Measurements from ENCODE around the gene ADRM1.

GRCh38 chr20:62323146-62323979 lies 20.6 kb downstream of the ADRM1 start:
- TF ChIP-seq EP300 (IDR thresholded peaks at IDR 0.05) (no peak), CTCF (IDR thresholded peaks at IDR 0.05) (no peak), SMC3 (IDR thresholded peaks at IDR 0.05) (no peak), POLR2A (IDR thresholded peaks at IDR 0.05; ENCODE audit: low read length) (no peak), USF2 (IDR thresholded peaks at IDR 0.05) (no peak), CEBPB (IDR thresholded peaks at IDR 0.05) (no peak), NR3C1 (IDR thresholded peaks at IDR 0.05) (no peak), MAFK (IDR thresholded peaks at IDR 0.05; ENCODE audit: partially characterized antibody) (no peak), RARB (CRISPR knock-in tag; IDR thresholded peaks at IDR 0.05) (no peak), CHD2 (IDR thresholded peaks at IDR 0.05; ENCODE audit: low read length, partially characterized antibody) (no peak), ELK1 (IDR thresholded peaks at IDR 0.05; ENCODE audit: low read depth, low read length) (no peak), ESRRA (IDR thresholded peaks at IDR 0.05; ENCODE audit: borderline replicate concordance, low read length) (no peak), RAD21 (conservative IDR thresholded peaks at IDR 0.05 in 1 of 2, IDR thresholded peaks at IDR 0.05 in 1 of 2) (no peak)
